HepG2 (cell line): Measurements from ENCODE around the gene COG8. TPM values are rescaled to one million over a fixed set of nuclear protein-coding genes. Genes with fewer than 3 reads are reported as not detected.

ENCODE experiments used
- AGO1 ChIP-seq: fragments of 200-400 bp; formaldehyde crosslinking; IDR thresholded peaks from 2 replicates; pipeline ENCODE4 v1.6.1; 2017; ENCODE audit warnings: mild to moderate bottlenecking, low read depth, low read length, moderate library complexity; ENCODE audit not compliant: poor library complexity, severe bottlenecking
- ATF1 ChIP-seq: IDR thresholded peaks from 2 replicates; pipeline ENCODE4 v1.6.1; 2016; ENCODE audit warnings: mild to moderate bottlenecking, control low read depth
- DDIT3 ChIP-seq: sonication (generic); formaldehyde crosslinking; IDR thresholded peaks from 2 replicates; pipeline ENCODE4 v1.4.0; 2020; ENCODE audit warnings: mild to moderate bottlenecking, missing genetic modification reagents
- EP300 ChIP-seq, 3 experiments: sonication (generic) in 1 of 3; formaldehyde crosslinking in 1 of 3; IDR thresholded peaks; 2 replicates each; pipeline versions ENCODE4 v1.5.1 to v1.6.1; 2011 to 2020; ENCODE audit warnings: low read depth in 2 of 3, low read length in 2 of 3, borderline replicate concordance in 1 of 3, improper control_type of control experiment in 1 of 3, mild to moderate bottlenecking in 1 of 3, missing genetic modification reagents in 1 of 3, moderate library complexity in 1 of 3
- FOXO1 ChIP-seq: sonication (generic); formaldehyde crosslinking; IDR thresholded peaks from 2 replicates; pipeline ENCODE4 v1.4.0; 2020; ENCODE audit warnings: missing genetic modification reagents
- GPN1 ChIP-seq: sonication (generic); formaldehyde crosslinking; IDR thresholded peaks from 2 replicates; pipeline ENCODE4 v1.5.1; 2020; ENCODE audit warnings: missing genetic modification reagents, borderline replicate concordance
- HNRNPLL ChIP-seq: fragments of 200-400 bp; formaldehyde crosslinking; IDR thresholded peaks from 2 replicates; pipeline ENCODE4 v1.6.1; 2017; ENCODE audit warnings: mild to moderate bottlenecking, low read depth, low read length; ENCODE audit not compliant: poor library complexity, severe bottlenecking
- ISX ChIP-seq: sonication (generic); formaldehyde crosslinking; conservative IDR thresholded peaks from 2 replicates; pipeline ENCODE4 v1.5.0; 2020; ENCODE audit warnings: missing genetic modification reagents
- KDM3A ChIP-seq: IDR thresholded peaks from 2 replicates; pipeline ENCODE4 v1.6.1; 2018; ENCODE audit warnings: low read depth, missing compliant biosample characterization
- MATR3 ChIP-seq: sonication (generic); formaldehyde crosslinking; IDR thresholded peaks from 2 replicates; pipeline ENCODE4 v1.4.0; 2020; ENCODE audit warnings: missing genetic modification reagents
- POLR2AphosphoS2 ChIP-seq: IDR thresholded peaks from 2 replicates; pipeline ENCODE4 v1.6.1; 2011; ENCODE audit warnings: low read depth, low read length, improper control_type of control experiment
- RBFOX2 ChIP-seq: fragments of 200-400 bp; formaldehyde crosslinking; IDR thresholded peaks from 2 replicates; pipeline ENCODE4 v1.6.1; 2017; ENCODE audit warnings: low read depth, mild to moderate bottlenecking, low read length
- SOX5 ChIP-seq: IDR thresholded peaks from 2 replicates; pipeline ENCODE4 v1.6.1; 2016; ENCODE audit warnings: borderline replicate concordance
- STAG1 ChIP-seq: sonication (generic); formaldehyde crosslinking; IDR thresholded peaks from 2 replicates; pipeline ENCODE4 v1.4.0; 2020; ENCODE audit warnings: missing genetic modification reagents
- ZNF317 ChIP-seq: sonication (generic); formaldehyde crosslinking; IDR thresholded peaks from 2 replicates; pipeline ENCODE4 v1.5.0; 2020; ENCODE audit warnings: mild to moderate bottlenecking, missing genetic modification reagents
- ZNF354B ChIP-seq: sonication (generic); formaldehyde crosslinking; IDR thresholded peaks from 2 replicates; pipeline ENCODE4 v1.8.0; 2022; ENCODE audit warnings: mild to moderate bottlenecking, missing genetic modification reagents
- ZNF512 ChIP-seq: sonication (generic); formaldehyde crosslinking; IDR thresholded peaks from 2 replicates; pipeline ENCODE4 v1.4.0; 2020; ENCODE audit warnings: mild to moderate bottlenecking, missing genetic modification reagents
- ZNF556 ChIP-seq: sonication (generic); formaldehyde crosslinking; IDR thresholded peaks from 2 replicates; pipeline ENCODE4 v1.4.0; 2020; ENCODE audit warnings: mild to moderate bottlenecking, missing genetic modification reagents, borderline replicate concordance
- ZNF772 ChIP-seq: sonication (generic); formaldehyde crosslinking; IDR thresholded peaks from 2 replicates; pipeline ENCODE4 v1.5.0; 2020; ENCODE audit warnings: mild to moderate bottlenecking, missing genetic modification reagents
- ZNF879 ChIP-seq: sonication (generic); formaldehyde crosslinking; IDR thresholded peaks from 2 replicates; pipeline ENCODE4 v1.8.1; 2023; ENCODE audit warnings: missing genetic modification reagents
- ZSCAN21 ChIP-seq: sonication (generic); formaldehyde crosslinking; IDR thresholded peaks from 2 replicates; pipeline ENCODE4 v1.8.0; 2022; ENCODE audit warnings: mild to moderate bottlenecking, missing genetic modification reagents, moderate library complexity, borderline replicate concordance
- ZSCAN25 ChIP-seq: sonication (generic); formaldehyde crosslinking; IDR thresholded peaks from 2 replicates; pipeline ENCODE4 v1.8.0; 2022; ENCODE audit warnings: mild to moderate bottlenecking, missing genetic modification reagents
- ZSCAN9 ChIP-seq: IDR thresholded peaks from 2 replicates; pipeline ENCODE4 v1.6.1; 2016; ENCODE audit warnings: borderline replicate concordance
- polyA plus RNA-seq, 8 experiments: library from polyadenylated mRNA; depleted of rRNA in 3 of 8; stranded (reverse) in 7 of 8; unstranded in 1 of 8; fragments of >200 nt; fragmentation: Illumina TruSeq in 4 of 8; extraction: Trizol in 4 of 8; gene quantifications; 2 replicates each; pipeline versions ENCODE4 v1.2.1 to v1.2.3, GENCODE V29; 2011 to 2016; ENCODE audit warnings: low read depth in 4 of 8, missing spikeins in 1 of 8, mixed read lengths in 1 of 8; ENCODE audit not compliant: insufficient read depth in 1 of 8
- total RNA-seq, 5 experiments: library from RNA; depleted of rRNA; stranded (reverse); fragments of >200 nt; fragmentation: Illumina TruSeq; extraction: Trizol; gene quantifications; 2 replicates each; pipeline ENCODE4 v1.2.3, GENCODE V29; 2016; ENCODE audit warnings: low read depth in 1 of 5
- TF ChIP-seq, protein P1 (sequence below): sonication (generic); formaldehyde crosslinking; IDR thresholded peaks from 2 replicates; pipeline ENCODE4 v1.5.0; 2020; ENCODE audit warnings: mild to moderate bottlenecking, missing genetic modification reagents
- TF ChIP-seq, protein P2 (sequence below): sonication (generic); formaldehyde crosslinking; IDR thresholded peaks from 2 replicates; pipeline ENCODE4 v1.4.0; 2020; ENCODE audit warnings: missing genetic modification reagents
- TF ChIP-seq, protein P3 (sequence below): sonication (generic); formaldehyde crosslinking; IDR thresholded peaks from 2 replicates; pipeline ENCODE4 v1.8.1; 2023; ENCODE audit warnings: missing genetic modification reagents, inconsistent platforms, borderline replicate concordance

Gene COG8
- total and polyA plus RNA-seq, 2 of the 13 experiments (the other 11 are each of a cell fraction or from before 2014, with no cell fraction given): 45.5 to 52.1 TPM

- 0 out of 2 replicates have a peak, but pooled peaks have one; percentile 24 for TF ChIP-seq ZSCAN21 (CRISPR knock-in tag)
- TF ChIP-seq RBFOX2: peak; percentile 49
- no peak for TF ChIP-seq ISX
- TF ChIP-seq SOX5 (CRISPR knock-in tag): no peak
- TF ChIP-seq DDIT3 (CRISPR knock-in tag): no peak
- TF ChIP-seq, protein P1, sequence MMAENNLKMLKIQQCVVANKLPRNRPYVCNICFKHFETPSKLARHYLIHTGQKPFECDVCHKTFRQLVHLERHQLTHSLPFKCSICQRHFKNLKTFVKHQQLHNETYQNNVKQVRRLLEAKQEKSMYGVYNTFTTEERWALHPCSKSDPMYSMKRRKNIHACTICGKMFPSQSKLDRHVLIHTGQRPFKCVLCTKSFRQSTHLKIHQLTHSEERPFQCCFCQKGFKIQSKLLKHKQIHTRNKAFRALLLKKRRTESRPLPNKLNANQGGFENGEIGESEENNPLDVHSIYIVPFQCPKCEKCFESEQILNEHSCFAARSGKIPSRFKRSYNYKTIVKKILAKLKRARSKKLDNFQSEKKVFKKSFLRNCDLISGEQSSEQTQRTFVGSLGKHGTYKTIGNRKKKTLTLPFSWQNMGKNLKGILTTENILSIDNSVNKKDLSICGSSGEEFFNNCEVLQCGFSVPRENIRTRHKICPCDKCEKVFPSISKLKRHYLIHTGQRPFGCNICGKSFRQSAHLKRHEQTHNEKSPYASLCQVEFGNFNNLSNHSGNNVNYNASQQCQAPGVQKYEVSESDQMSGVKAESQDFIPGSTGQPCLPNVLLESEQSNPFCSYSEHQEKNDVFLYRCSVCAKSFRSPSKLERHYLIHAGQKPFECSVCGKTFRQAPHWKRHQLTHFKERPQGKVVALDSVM (CRISPR knock-in tag): no peak
- TF ChIP-seq HNRNPLL: no peak
- TF ChIP-seq FOXO1 (CRISPR knock-in tag): no peak
- TF ChIP-seq KDM3A (CRISPR knock-in tag): no peak
- TF ChIP-seq ZSCAN9 (CRISPR knock-in tag): no peak
- TF ChIP-seq ZNF317: no peak
- TF ChIP-seq ATF1 (CRISPR knock-in tag): no peak
- TF ChIP-seq GPN1 (CRISPR knock-in tag): no peak
- TF ChIP-seq ZNF354B (CRISPR knock-in tag): no peak
- TF ChIP-seq ZSCAN25 (CRISPR knock-in tag): no peak
- no peak for TF ChIP-seq EP300 (IDR thresholded peaks at IDR 0.05; ENCODE audit: low read depth in 2 of 2, low read length in 2 of 2)
- TF ChIP-seq EP300 (CRISPR knock-in tag; IDR thresholded peaks at IDR 0.05; ENCODE audit: borderline replicate concordance): no peak
- TF ChIP-seq STAG1 (CRISPR knock-in tag): no peak
- TF ChIP-seq, protein P2, sequence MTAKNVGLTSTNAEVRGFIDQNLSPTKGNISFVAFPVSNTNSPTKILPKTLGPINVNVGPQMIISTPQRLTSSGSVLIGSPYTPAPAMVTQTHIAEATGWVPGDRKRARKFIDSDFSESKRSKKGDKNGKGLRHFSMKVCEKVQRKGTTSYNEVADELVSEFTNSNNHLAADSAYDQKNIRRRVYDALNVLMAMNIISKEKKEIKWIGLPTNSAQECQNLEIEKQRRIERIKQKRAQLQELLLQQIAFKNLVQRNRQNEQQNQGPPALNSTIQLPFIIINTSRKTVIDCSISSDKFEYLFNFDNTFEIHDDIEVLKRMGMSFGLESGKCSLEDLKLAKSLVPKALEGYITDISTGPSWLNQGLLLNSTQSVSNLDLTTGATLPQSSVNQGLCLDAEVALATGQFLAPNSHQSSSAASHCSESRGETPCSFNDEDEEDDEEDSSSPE (CRISPR knock-in tag): no peak
- no peak for TF ChIP-seq POLR2AphosphoS2
- no peak for TF ChIP-seq ZNF556 (CRISPR knock-in tag)
- TF ChIP-seq ZNF879 (CRISPR knock-in tag): no peak
- peak; percentile 56 for TF ChIP-seq AGO1
- no peak for TF ChIP-seq ZNF772 (CRISPR knock-in tag)
- TF ChIP-seq, protein P3, sequence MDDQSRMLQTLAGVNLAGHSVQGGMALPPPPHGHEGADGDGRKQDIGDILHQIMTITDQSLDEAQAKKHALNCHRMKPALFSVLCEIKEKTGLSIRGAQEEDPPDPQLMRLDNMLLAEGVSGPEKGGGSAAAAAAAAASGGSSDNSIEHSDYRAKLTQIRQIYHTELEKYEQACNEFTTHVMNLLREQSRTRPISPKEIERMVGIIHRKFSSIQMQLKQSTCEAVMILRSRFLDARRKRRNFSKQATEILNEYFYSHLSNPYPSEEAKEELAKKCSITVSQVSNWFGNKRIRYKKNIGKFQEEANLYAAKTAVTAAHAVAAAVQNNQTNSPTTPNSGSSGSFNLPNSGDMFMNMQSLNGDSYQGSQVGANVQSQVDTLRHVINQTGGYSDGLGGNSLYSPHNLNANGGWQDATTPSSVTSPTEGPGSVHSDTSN (CRISPR knock-in tag): no peak
- no peak for TF ChIP-seq MATR3 (CRISPR knock-in tag)
- TF ChIP-seq ZNF512 (CRISPR knock-in tag): no peak
Observed at GRCh38 chr16:69318911-69319289, 20.5 kb downstream of the COG8 start (continued).
